NCI-H146 (cell line): ENCODE results near the gene IWS1.
"Not testable (repeated sequence)": the region's sequence is repeated elsewhere in the genome, so short reads cannot be mapped to it uniquely, and the experiment has no call there.

Experiments
- DNase-seq: peaks from one replicate; lab custom pipeline; 2025; lab: John Stamatoyannopoulos, UW

Gene IWS1

GRCh38 chr2:127560931-127561280 lies 34.6 kb upstream of the IWS1 start:
- DNase-seq: no peak

GRCh38 chr2:127560201-127560930 lies 34.1 kb upstream of the IWS1 start:
- DNase-seq: no peak

- no peak for DNase-seq
Observed at GRCh38 chr2:127559454-127559853, 33.2 kb upstream of the IWS1 start.

GRCh38 chr2:127558911-127559310 lies 32.6 kb upstream of the IWS1 start:
- no peak for DNase-seq

GRCh38 chr2:127552846-127553245 lies 26.6 kb upstream of the IWS1 start:
- no peak for DNase-seq

GRCh38 chr2:127552336-127552735 lies 26.0 kb upstream of the IWS1 start:
- DNase-seq: no peak

- no peak for DNase-seq
Observed at GRCh38 chr2:127551221-127551930, 25.1 kb upstream of the IWS1 start.

- no peak for DNase-seq
Observed at GRCh38 chr2:127546797-127547196, 20.5 kb upstream of the IWS1 start.

- no peak for DNase-seq
Observed at GRCh38 chr2:127545796-127546195, 19.5 kb upstream of the IWS1 start.

GRCh38 chr2:127545189-127545588 lies 18.9 kb upstream of the IWS1 start:
- no peak for DNase-seq

- DNase-seq: peak; percentile 54
Observed at GRCh38 chr2:127543013-127543501, 16.8 kb upstream of the IWS1 start.

- DNase-seq: peak; percentile 74
Observed at GRCh38 chr2:127542231-127542630, 15.9 kb upstream of the IWS1 start.

- no peak for DNase-seq
Observed at GRCh38 chr2:127541809-127542208, 15.5 kb upstream of the IWS1 start.

- no peak for DNase-seq
Observed at GRCh38 chr2:127537644-127538043, 11.4 kb upstream of the IWS1 start.

- DNase-seq: no peak
Observed at GRCh38 chr2:127536707-127537541, 10.6 kb upstream of the IWS1 start.

GRCh38 chr2:127535918-127536317 lies 9.6 kb upstream of the IWS1 start:
- DNase-seq: peak; percentile 75

- peak; percentile 98 for DNase-seq
Observed at GRCh38 chr2:127535422-127535901, 9.2 kb upstream of the IWS1 start, which contains the start of gene MYO7B. Gene MYO7B (plus strand): TSS chr2:127535683. CDS start chr2:127559723, 24,040 bp downstream.

GRCh38 chr2:127532296-127532695 lies 6.0 kb upstream of the IWS1 start:
- DNase-seq: no peak

GRCh38 chr2:127531221-127531648 lies 4.9 kb upstream of the IWS1 start:
- DNase-seq: no peak

GRCh38 chr2:127530245-127531140 lies 4.2 kb upstream of the IWS1 start:
- no peak for DNase-seq

- DNase-seq: not testable (repeated sequence)
Observed at GRCh38 chr2:127529416-127529815, 3.1 kb upstream of the IWS1 start.
